Transverse colon (tissue), 4 donors: ENCODE data around the gene RTN4.

Source experiments
- CTCF ChIP-seq, 5 experiments: fragments of 200-600 bp in 3 of 5; fragments of 450-650 bp in 2 of 5; sonication (generic) in 3 of 5; IDR thresholded peaks; 1 replicate in 2 of 5; 2 replicates in 3 of 5; pipeline ENCODE4 v1.5.1; 2016 to 2017; ENCODE audit warnings: antibody characterized with exemption in 5 of 5, inconsistent platforms in 3 of 5, mild to moderate bottlenecking in 2 of 5, moderate library complexity in 1 of 5
- EP300 ChIP-seq: sonication (generic); formaldehyde crosslinking; IDR thresholded peaks from one replicate; pipeline ENCODE4 v1.6.1; 2017; ENCODE audit warnings: antibody characterized with exemption, low read depth
- POLR2A ChIP-seq: fragments of 450-650 bp; IDR thresholded peaks from one replicate; pipeline ENCODE4 v1.6.1; 2016; ENCODE audit warnings: antibody characterized with exemption, mild to moderate bottlenecking, moderate library complexity
- POLR2AphosphoS5 ChIP-seq, 3 donors: sonication (generic); formaldehyde crosslinking; IDR thresholded peaks; one replicate each; pipeline ENCODE4 v1.6.1; 2016; ENCODE audit warnings: antibody characterized with exemption in 3 of 3

DNA sequence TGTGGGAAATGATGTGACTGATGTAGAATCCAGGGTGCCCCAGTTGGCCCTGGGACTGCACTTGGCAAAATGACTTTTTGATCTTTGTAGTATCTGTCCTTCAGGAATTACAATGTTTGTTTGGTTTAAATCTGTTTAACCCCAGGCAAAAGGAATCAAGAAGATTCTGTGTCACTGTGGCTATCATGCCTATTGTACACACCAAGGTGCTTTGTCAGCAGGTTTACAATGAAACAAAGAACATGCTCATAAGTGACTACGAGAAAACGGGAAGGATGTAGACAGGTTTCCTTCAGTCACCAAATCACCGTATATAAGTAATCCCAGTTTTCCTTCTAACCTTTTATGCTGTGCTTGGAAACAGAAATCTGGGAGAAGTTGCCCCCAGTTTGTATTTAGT lies 109.5 kb downstream of the RTN4 start:
- TF ChIP-seq CTCF (IDR thresholded peaks at IDR 0.05): no peak
- no peak for TF ChIP-seq POLR2A
- TF ChIP-seq EP300: no peak
- no peak for TF ChIP-seq POLR2AphosphoS5 (IDR thresholded peaks at IDR 0.05)
